Neural progenitor cell (in vitro differentiated cells): ENCODE measurements around the gene BAZ2A. TPM values are rescaled to one million over a fixed set of nuclear protein-coding genes. Genes with fewer than 3 reads are reported as not detected.

Source experiments
- DNase-seq: peaks from one replicate; pipeline ENCODE4 v3.0.0-alpha.2; 2016; ENCODE audit warnings: low spot score
- H2AFZ ChIP-seq: fragments of 200-600 bp; sonication (generic); replicated peaks from 2 replicates; pipeline ENCODE4 v1.6.1; 2016; ENCODE audit warnings: antibody characterized with exemption
- H3F3A ChIP-seq: fragments of 200-600 bp; sonication (generic); 2 replicates; pipeline ENCODE4 v1.6.1; 2016; ENCODE audit warnings: antibody characterized with exemption, low read depth
- H3K27ac ChIP-seq: fragments of 200-600 bp; sonication (generic); 2 replicates; pipeline ENCODE4 v1.5.1; 2016; ENCODE audit warnings: mild to moderate bottlenecking
- H3K27me3 ChIP-seq: fragments of 200-600 bp; sonication (generic); 2 replicates; pipeline ENCODE4 v1.6.1; 2016; ENCODE audit warnings: mild to moderate bottlenecking, moderate library complexity
- H3K36me3 ChIP-seq: fragments of 200-600 bp; sonication (generic); 2 replicates; pipeline ENCODE4 v1.5.1; 2016
- H3K4me1 ChIP-seq: fragments of 200-600 bp; sonication (generic); 2 replicates; pipeline ENCODE4 v1.6.1; 2016; ENCODE audit warnings: mixed run types
- H3K4me2 ChIP-seq: fragments of 200-600 bp; sonication (generic); 2 replicates; pipeline ENCODE4 v1.6.1; 2016
- H3K4me3 ChIP-seq: fragments of 200-600 bp; sonication (generic); 2 replicates; pipeline ENCODE4 v1.5.1; 2016
- H3K79me2 ChIP-seq: fragments of 200-600 bp; sonication (generic); 2 replicates; pipeline ENCODE4 v1.6.1; 2016; ENCODE audit warnings: low read depth
- H3K9ac ChIP-seq: fragments of 200-600 bp; sonication (generic); 2 replicates; pipeline ENCODE4 v1.6.1; 2016
- H3K9me3 ChIP-seq: fragments of 200-600 bp; sonication (generic); 2 replicates; pipeline ENCODE4 v1.5.1; 2016; ENCODE audit warnings: low read depth
- H4K20me1 ChIP-seq: fragments of 200-600 bp; sonication (generic); 2 replicates; pipeline ENCODE4 v1.6.1; 2016; ENCODE audit warnings: low read depth
- H3K27ac Mint-ChIP-seq: 3 replicates; pipeline ENCODE4 v1.8.0; 2021; ENCODE audit warnings: mixed read lengths
- H3K27me3 Mint-ChIP-seq: 2 replicates; pipeline ENCODE4 v1.8.0; 2022; ENCODE audit warnings: low read depth, mild to moderate bottlenecking, inconsistent platforms, moderate library complexity, mixed read lengths; ENCODE audit not compliant: insufficient read depth
- H3K36me3 Mint-ChIP-seq: 3 replicates; pipeline ENCODE4 v1.8.0; 2021; ENCODE audit warnings: mixed read lengths
- H3K4me1 Mint-ChIP-seq: 3 replicates; pipeline ENCODE4 v1.8.0; 2021; ENCODE audit warnings: mixed read lengths
- H3K4me3 Mint-ChIP-seq: 3 replicates; pipeline ENCODE4 v1.8.0; 2021; ENCODE audit warnings: mild to moderate bottlenecking, moderate library complexity, mixed read lengths
- H3K9me3 Mint-ChIP-seq: 3 replicates; pipeline ENCODE4 v1.8.0; 2020; ENCODE audit warnings: mixed read lengths
- EZH2 ChIP-seq: fragments of 200-600 bp; sonication (generic); IDR thresholded peaks from 2 replicates; pipeline ENCODE4 v1.6.1; 2017; ENCODE audit warnings: antibody characterized with exemption, mild to moderate bottlenecking, moderate library complexity
- EZH2phosphoT487 ChIP-seq: fragments of 200-600 bp; sonication (generic); IDR thresholded peaks from 2 replicates; pipeline ENCODE4 v1.6.1; 2017; ENCODE audit warnings: antibody characterized with exemption
- total RNA-seq: library from RNA; depleted of rRNA; stranded (reverse); fragments of >200 nt; gene quantifications from 2 replicates; pipeline ENCODE4 v1.2.3, GENCODE V29; 2015; ENCODE audit warnings: low replicate concordance
- TF ChIP-seq, protein P1 (sequence below): fragments of 200-600 bp; sonication (generic); IDR thresholded peaks from 2 replicates; pipeline ENCODE4 v1.5.1; 2017; ENCODE audit warnings: antibody characterized with exemption, mild to moderate bottlenecking

BAZ2A gene
- total RNA-seq, 1 donor from 2014 or later, result 27.1 TPM

DNA sequence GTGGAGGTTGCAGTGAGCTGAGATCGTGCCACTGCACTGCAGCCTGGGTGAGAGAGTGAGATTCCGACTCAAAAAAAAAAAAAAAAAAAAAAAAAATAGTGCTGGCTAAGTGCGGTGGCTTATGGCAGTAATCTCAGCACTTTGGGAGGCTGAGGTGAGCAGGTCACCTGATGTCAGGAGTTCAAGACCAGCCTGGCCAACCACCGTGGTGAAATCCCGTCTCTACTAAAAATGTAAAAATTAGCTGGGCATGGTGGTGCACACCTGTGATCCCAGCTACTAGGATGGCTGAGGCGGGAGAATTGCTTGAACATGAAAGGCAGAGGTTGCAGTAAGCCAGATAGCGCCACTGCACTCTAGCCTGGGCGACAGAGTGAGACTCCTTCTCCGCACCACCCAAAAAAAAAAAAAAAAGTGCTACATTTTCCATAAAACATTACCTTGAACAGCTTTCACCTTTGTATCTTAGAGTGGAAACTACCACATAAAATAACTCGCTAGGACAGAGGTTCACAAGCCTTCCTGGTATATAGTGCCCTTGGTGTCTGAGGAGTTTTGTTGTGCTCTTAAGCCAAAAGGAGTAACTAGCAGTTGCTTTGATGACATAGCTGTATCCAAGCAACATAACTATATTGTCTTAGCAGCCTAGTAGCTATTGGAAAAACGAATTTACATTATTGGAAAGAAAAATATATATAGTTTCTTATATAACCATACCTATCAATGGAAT, 46.9 kb upstream of the BAZ2A start:
- no peak overlapping the region for H3K9ac ChIP-seq
- H3K79me2 ChIP-seq, result peaks cover 100% of the 10 kb centered on the region
- H4K20me1 ChIP-seq, result peaks cover 91% of the 10 kb centered on the region
- Mint-ChIP-seq H3K9me3 (no peaks in the 10 kb centered on the region), H3K27ac (no peak overlapping the region), H3K4me1 (peaks cover 5% of the 10 kb centered on the region), H3K36me3 (peaks cover 25% of the 10 kb centered on the region), H3K4me3 (no peak overlapping the region), H3K27me3 (no peaks in the 10 kb centered on the region)
- H3K4me2 ChIP-seq, result no peak overlapping the region
- TF ChIP-seq EZH2 (no peak), EZH2phosphoT487 (no peak)
- TF ChIP-seq, protein P1, sequence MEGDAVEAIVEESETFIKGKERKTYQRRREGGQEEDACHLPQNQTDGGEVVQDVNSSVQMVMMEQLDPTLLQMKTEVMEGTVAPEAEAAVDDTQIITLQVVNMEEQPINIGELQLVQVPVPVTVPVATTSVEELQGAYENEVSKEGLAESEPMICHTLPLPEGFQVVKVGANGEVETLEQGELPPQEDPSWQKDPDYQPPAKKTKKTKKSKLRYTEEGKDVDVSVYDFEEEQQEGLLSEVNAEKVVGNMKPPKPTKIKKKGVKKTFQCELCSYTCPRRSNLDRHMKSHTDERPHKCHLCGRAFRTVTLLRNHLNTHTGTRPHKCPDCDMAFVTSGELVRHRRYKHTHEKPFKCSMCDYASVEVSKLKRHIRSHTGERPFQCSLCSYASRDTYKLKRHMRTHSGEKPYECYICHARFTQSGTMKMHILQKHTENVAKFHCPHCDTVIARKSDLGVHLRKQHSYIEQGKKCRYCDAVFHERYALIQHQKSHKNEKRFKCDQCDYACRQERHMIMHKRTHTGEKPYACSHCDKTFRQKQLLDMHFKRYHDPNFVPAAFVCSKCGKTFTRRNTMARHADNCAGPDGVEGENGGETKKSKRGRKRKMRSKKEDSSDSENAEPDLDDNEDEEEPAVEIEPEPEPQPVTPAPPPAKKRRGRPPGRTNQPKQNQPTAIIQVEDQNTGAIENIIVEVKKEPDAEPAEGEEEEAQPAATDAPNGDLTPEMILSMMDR, result no peak
- DNase-seq, result no peak
- H3K9me3 ChIP-seq, result no peaks in the 10 kb centered on the region
- no peak overlapping the region for H2AFZ ChIP-seq
- H3K27ac ChIP-seq, result no peak overlapping the region
- H3K36me3 ChIP-seq, result peaks cover 10% of the 10 kb centered on the region
- H3F3A ChIP-seq, result peaks cover 23% of the 10 kb centered on the region
- H3K4me1 ChIP-seq, result no peaks in the 10 kb centered on the region
- no peak overlapping the region for H3K4me3 ChIP-seq
- H3K27me3 ChIP-seq, result no peaks in the 10 kb centered on the region

DNA sequence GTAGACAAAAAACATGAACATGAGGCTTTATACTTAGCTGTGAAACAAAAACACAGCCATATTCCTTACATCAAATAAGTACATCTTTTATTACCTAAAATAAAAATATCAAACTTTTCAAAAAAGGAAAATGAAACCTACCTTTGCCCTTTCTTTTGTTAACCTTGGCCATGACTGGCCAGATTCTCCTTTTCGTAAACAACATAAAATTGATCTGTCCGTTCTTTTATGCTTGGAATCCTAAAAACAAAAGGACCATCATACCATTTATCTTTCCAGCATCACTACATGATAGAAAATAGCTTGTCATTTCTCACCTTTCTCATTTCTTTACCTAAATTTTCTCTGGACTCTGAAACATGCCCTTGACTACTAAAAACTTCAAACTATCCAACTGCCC, 41.5 kb upstream of the BAZ2A start:
- Histone ChIP-seq H3K9me3 (no peaks in the 10 kb centered on the region), H2AFZ (no peak overlapping the region), H3K27me3 (no peaks in the 10 kb centered on the region), H3F3A (peaks cover 55% of the 10 kb centered on the region), H3K4me2 (no peak overlapping the region), H4K20me1 (peaks cover 57% of the 10 kb centered on the region), H3K36me3 (peaks cover 40% of the 10 kb centered on the region), H3K9ac (no peak overlapping the region), H3K27ac (peak overlapping the region; percentile 45), H3K79me2 (peaks cover 96% of the 10 kb centered on the region), H3K4me1 (no peaks in the 10 kb centered on the region), H3K4me3 (no peak overlapping the region)
- Mint-ChIP-seq H3K9me3 (no peaks in the 10 kb centered on the region), H3K36me3 (peaks cover 38% of the 10 kb centered on the region), H3K4me1 (peaks cover 2% of the 10 kb centered on the region), H3K27ac (no peak overlapping the region), H3K27me3 (no peaks in the 10 kb centered on the region), H3K4me3 (no peak overlapping the region)
- no peak for DNase-seq
- TF ChIP-seq, protein P1, result no peak
- TF ChIP-seq EZH2phosphoT487 (no peak), EZH2 (no peak)

DNA sequence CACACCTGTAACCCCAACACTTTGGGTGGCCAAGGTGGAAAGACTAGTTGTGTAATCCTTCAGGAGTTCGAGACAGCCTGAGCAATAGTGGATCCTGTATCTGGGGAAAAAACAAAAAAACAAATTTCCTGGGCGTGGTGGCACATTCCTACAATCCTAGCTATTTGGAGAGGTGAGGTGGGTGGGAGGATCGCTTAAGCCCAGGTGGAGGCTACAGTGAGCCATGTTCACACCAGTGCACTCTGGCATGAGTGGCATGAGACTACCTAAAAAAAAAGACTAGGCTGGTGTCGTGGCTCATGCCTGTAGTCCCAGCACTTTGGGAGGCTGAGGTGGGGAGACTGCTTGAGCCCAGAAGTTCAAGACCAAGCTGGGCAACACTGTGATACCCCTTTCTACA, 40.7 kb upstream of the BAZ2A start:
- H3K27me3 ChIP-seq, result no peaks in the 10 kb centered on the region
- no peaks in the 10 kb centered on the region for H3K4me1 ChIP-seq
- TF ChIP-seq, protein P1, result no peak
- peaks cover 58% of the 10 kb centered on the region for H3F3A ChIP-seq
- peaks cover 43% of the 10 kb centered on the region for H3K36me3 ChIP-seq
- no peak for DNase-seq
- no peak overlapping the region for H3K9ac ChIP-seq
- peaks cover 55% of the 10 kb centered on the region for H4K20me1 ChIP-seq
- no peaks in the 10 kb centered on the region for H3K4me1 Mint-ChIP-seq
- no peak overlapping the region for H3K4me2 ChIP-seq
- H3K27ac Mint-ChIP-seq, result no peak overlapping the region
- no peaks in the 10 kb centered on the region for H3K27me3 Mint-ChIP-seq
- no peak overlapping the region for H2AFZ ChIP-seq
- peaks cover 88% of the 10 kb centered on the region for H3K79me2 ChIP-seq
- no peak overlapping the region for H3K4me3 Mint-ChIP-seq
- H3K27ac ChIP-seq, result no peak overlapping the region
- peaks cover 38% of the 10 kb centered on the region for H3K36me3 Mint-ChIP-seq
- H3K4me3 ChIP-seq, result no peak overlapping the region
- no peaks in the 10 kb centered on the region for H3K9me3 ChIP-seq
- H3K9me3 Mint-ChIP-seq, result no peaks in the 10 kb centered on the region
